MM.1S (cell line): Measurements from ENCODE around the gene ZNF385D.

Experiments
- DNase-seq: peaks from one replicate; pipeline ENCODE4 v3.0.0-alpha.2; 2015
- H2AFZ ChIP-seq: fragments of 300-600 bp; sonication (generic); 2 replicates; pipeline ENCODE4 v1.6.0; 2016; ENCODE audit warnings: antibody characterized with exemption, low read length
- H3F3A ChIP-seq: fragments of 300-600 bp; sonication (generic); 2 replicates; pipeline ENCODE4 v1.6.1; 2016; ENCODE audit warnings: mild to moderate bottlenecking, antibody characterized with exemption, low read length, moderate library complexity, mixed read lengths; ENCODE audit not compliant: insufficient read depth
- H3K27ac ChIP-seq: fragments of 300-600 bp; sonication (generic); 2 replicates; pipeline ENCODE4 v1.5.1; 2016; ENCODE audit warnings: mild to moderate bottlenecking, low read length
- H3K27me3 ChIP-seq: fragments of 300-600 bp; sonication (generic); replicated peaks from 2 replicates; pipeline ENCODE4 v1.6.0; 2016; ENCODE audit warnings: low read length; ENCODE audit not compliant: insufficient read depth
- H3K36me3 ChIP-seq: fragments of 300-600 bp; sonication (generic); replicated peaks from 2 replicates; pipeline ENCODE4 v1.6.1; 2016; ENCODE audit warnings: mild to moderate bottlenecking, low read length, mixed read lengths; ENCODE audit not compliant: insufficient read depth
- H3K4me1 ChIP-seq: fragments of 300-600 bp; sonication (generic); 2 replicates; pipeline ENCODE4 v1.6.1; 2016; ENCODE audit warnings: low read length, mixed read lengths
- H3K4me2 ChIP-seq: fragments of 300-600 bp; sonication (generic); 2 replicates; pipeline ENCODE4 v1.6.0; 2016; ENCODE audit warnings: low read depth, low read length
- H3K4me3 ChIP-seq: fragments of 300-600 bp; sonication (generic); 2 replicates; pipeline ENCODE4 v1.5.1; 2016; ENCODE audit warnings: low read length, mixed read lengths
- H3K79me2 ChIP-seq: fragments of 300-600 bp; sonication (generic); 2 replicates; pipeline ENCODE4 v1.6.1; 2016; ENCODE audit warnings: mixed run types, low read length, mixed read lengths
- H3K9ac ChIP-seq: fragments of 300-600 bp; sonication (generic); 2 replicates; pipeline ENCODE4 v1.6.1; 2016; ENCODE audit warnings: low read length, mixed read lengths
- H3K9me2 ChIP-seq: fragments of 300-600 bp; sonication (generic); replicated peaks from 2 replicates; pipeline ENCODE4 v1.6.1; 2016; ENCODE audit warnings: mild to moderate bottlenecking, low read length, mixed read lengths; ENCODE audit not compliant: insufficient read depth
- H3K9me3 ChIP-seq: fragments of 300-600 bp; sonication (generic); replicated peaks from 2 replicates; pipeline ENCODE4 v1.6.1; 2016; ENCODE audit warnings: mild to moderate bottlenecking, low read length, mixed read lengths; ENCODE audit not compliant: insufficient read depth
- H4K20me1 ChIP-seq: fragments of 300-600 bp; sonication (generic); 2 replicates; pipeline ENCODE4 v1.6.1; 2016; ENCODE audit warnings: mild to moderate bottlenecking, low read length, moderate library complexity, mixed read lengths; ENCODE audit not compliant: insufficient read depth
- CTCF ChIP-seq: fragments of 300-600 bp; sonication (generic); IDR thresholded peaks from 2 replicates; pipeline ENCODE4 v1.5.1; 2016; ENCODE audit warnings: antibody characterized with exemption, low read length, mixed read lengths
- EZH2 ChIP-seq: fragments of 300-600 bp; sonication (generic); optimal IDR thresholded peaks from 2 replicates; pipeline ENCODE3; 2017; ENCODE audit warnings: low read depth, mild to moderate bottlenecking, antibody characterized with exemption, low read length, mixed read lengths
- EZH2phosphoT487 ChIP-seq: fragments of 300-600 bp; sonication (generic); IDR thresholded peaks from 2 replicates; pipeline ENCODE4 v1.6.1; 2018; ENCODE audit warnings: antibody characterized with exemption, low read length

ZNF385D gene

GRCh38 chr3:21425715-21426114 is 325.3 kb downstream of the ZNF385D start:
- Histone ChIP-seq H3K9me2 (no peaks in the 10 kb centered on the region), H3K4me3 (no peak overlapping the region), H4K20me1 (no peaks in the 10 kb centered on the region), H2AFZ (no peak overlapping the region), H3K9ac (no peak overlapping the region), H3F3A (no peaks in the 10 kb centered on the region), H3K79me2 (no peaks in the 10 kb centered on the region), H3K36me3 (no peaks in the 10 kb centered on the region), H3K27ac (no peak overlapping the region), H3K27me3 (no peaks in the 10 kb centered on the region), H3K4me2 (no peak overlapping the region), H3K4me1 (no peaks in the 10 kb centered on the region), H3K9me3 (no peaks in the 10 kb centered on the region)
- DNase-seq = no peak
- TF ChIP-seq EZH2phosphoT487 (no peak), EZH2 (no peak), CTCF (no peak)

DNA sequence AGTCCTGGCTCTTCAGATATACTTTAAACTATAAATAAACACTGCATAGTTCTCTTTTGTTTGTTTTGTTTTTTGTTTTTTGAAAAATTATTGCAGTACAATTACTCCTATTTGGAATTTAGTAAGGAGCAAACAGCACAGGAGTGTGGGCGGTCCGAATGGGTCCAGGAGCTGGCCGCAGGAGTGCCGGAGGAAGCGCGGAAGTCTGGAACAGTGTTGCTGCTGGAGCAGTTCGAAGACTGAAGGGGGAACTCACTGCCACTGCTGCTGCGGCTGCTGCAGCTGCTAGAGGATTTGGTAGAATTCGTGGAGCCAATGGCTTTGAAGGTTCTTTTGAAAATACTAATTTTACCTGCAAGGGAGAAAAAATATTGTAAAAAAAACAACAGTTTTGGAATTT is 329.9 kb downstream of the ZNF385D start:
- Histone ChIP-seq H3K36me3 (no peaks in the 10 kb centered on the region), H3K79me2 (no peaks in the 10 kb centered on the region), H3K4me3 (no peak overlapping the region), H3K9me2 (no peaks in the 10 kb centered on the region), H4K20me1 (no peaks in the 10 kb centered on the region), H3K9me3 (no peaks in the 10 kb centered on the region), H3F3A (no peaks in the 10 kb centered on the region), H3K27ac (no peak overlapping the region), H3K9ac (no peak overlapping the region), H3K4me1 (no peaks in the 10 kb centered on the region), H2AFZ (no peak overlapping the region), H3K4me2 (no peak overlapping the region), H3K27me3 (no peaks in the 10 kb centered on the region)
- DNase-seq = no peak
- TF ChIP-seq EZH2phosphoT487 (no peak), EZH2 (no peak), CTCF (no peak)

GRCh38 chr3:21417991-21418390 is 333.0 kb downstream of the ZNF385D start:
- no peaks in the 10 kb centered on the region for H3F3A ChIP-seq
- no peak overlapping the region for H3K4me3 ChIP-seq
- H3K4me1 ChIP-seq = no peaks in the 10 kb centered on the region
- no peaks in the 10 kb centered on the region for H4K20me1 ChIP-seq
- no peaks in the 10 kb centered on the region for H3K36me3 ChIP-seq
- no peak overlapping the region for H3K9ac ChIP-seq
- DNase-seq = no peak
- no peak overlapping the region for H2AFZ ChIP-seq
- no peak overlapping the region for H3K4me2 ChIP-seq
- TF ChIP-seq EZH2 = no peak
- TF ChIP-seq CTCF = no peak
- no peaks in the 10 kb centered on the region for H3K9me2 ChIP-seq
- H3K9me3 ChIP-seq = no peaks in the 10 kb centered on the region
- H3K79me2 ChIP-seq = no peaks in the 10 kb centered on the region
- H3K27me3 ChIP-seq = no peaks in the 10 kb centered on the region
- H3K27ac ChIP-seq = no peak overlapping the region
